ENCODE measurements around the gene ZNF185. TPM values are rescaled to one million over a fixed set of nuclear protein-coding genes. Genes with fewer than 3 reads are reported as not detected.

The ZNF185 gene
- total RNA-seq, 1 donor from 2014 or later, result 0.83 TPM

DNA sequence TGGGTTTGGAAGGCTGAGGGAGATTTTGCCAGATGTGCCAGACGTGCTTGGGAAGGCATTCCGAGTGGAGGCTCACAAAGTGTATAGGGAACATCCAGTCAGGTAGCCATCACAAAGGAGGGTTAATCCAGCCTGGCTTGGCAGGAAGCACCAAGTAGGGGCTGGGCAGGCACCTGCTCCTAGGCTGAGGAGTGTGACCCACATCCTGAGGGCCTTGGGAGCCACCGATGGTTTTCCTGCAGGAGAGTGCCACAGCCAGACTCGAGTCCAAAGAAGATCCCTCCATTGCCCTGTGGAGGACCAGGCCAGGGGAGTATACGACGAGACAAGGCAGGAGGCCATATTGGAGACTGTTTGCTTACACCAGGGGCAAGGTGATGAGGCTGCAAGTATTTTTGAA lies 48.8 kb downstream of the ZNF185 start:
- no peak for DNase-seq (ENCODE audit: low read depth)

Other genes with a start within 250 kb of the ZNF185 start
- not detected in 2 replicates for gene MAGEA3, start 199.3 kb upstream of the ZNF185 start, total RNA-seq
- gene CSAG2, start 188.8 kb upstream of the ZNF185 start, total RNA-seq, result not detected in 2 replicates
- not detected in 2 replicates for gene MAGEA2B, start 183.4 kb upstream of the ZNF185 start, total RNA-seq
- gene CSAG1, start 164.3 kb upstream of the ZNF185 start, total RNA-seq, result not detected in 2 replicates
- gene MAGEA12, start 164.3 kb upstream of the ZNF185 start, total RNA-seq, result not detected in 2 replicates
- not detected in 2 replicates for gene MAGEA2, start 144.2 kb upstream of the ZNF185 start, total RNA-seq
- not detected in 2 replicates for gene CSAG3, start 138.8 kb upstream of the ZNF185 start, total RNA-seq
- gene MAGEA6, start 128.4 kb upstream of the ZNF185 start, total RNA-seq, result not detected in 2 replicates
- gene CETN2, start 67.3 kb upstream of the ZNF185 start, total RNA-seq, result 45.4 and 56.8 TPM in 2 replicates
- gene NSDHL, start 67.0 kb upstream of the ZNF185 start, total RNA-seq, result 16.1 and 28.2 TPM in 2 replicates
- not detected in 2 replicates for gene PNMA5, start 96.0 kb downstream of the ZNF185 start, total RNA-seq
- gene PNMA3, start 158.4 kb downstream of the ZNF185 start, total RNA-seq, result 0.19 TPM in 1 of 2 replicates, not detected in the other
- 0.21 and 0.35 TPM in 2 replicates for gene PNMA6A, start 174.4 kb downstream of the ZNF185 start, total RNA-seq

Measured in myocyte (in vitro differentiated cells).